ENCODE results near the gene SYNGR1. TPM values are rescaled to one million over a fixed set of nuclear protein-coding genes. Genes with fewer than 3 reads are reported as not detected.
"Not testable (repeated sequence)": the region's sequence is repeated elsewhere in the genome, so short reads cannot be mapped to it uniquely, and the experiment has no call there.

Gene SYNGR1
- total RNA-seq, 4 donors from 2014 or later, result 4.4 to 11.0 (median 9.9) TPM

- TF ChIP-seq, protein P1, sequence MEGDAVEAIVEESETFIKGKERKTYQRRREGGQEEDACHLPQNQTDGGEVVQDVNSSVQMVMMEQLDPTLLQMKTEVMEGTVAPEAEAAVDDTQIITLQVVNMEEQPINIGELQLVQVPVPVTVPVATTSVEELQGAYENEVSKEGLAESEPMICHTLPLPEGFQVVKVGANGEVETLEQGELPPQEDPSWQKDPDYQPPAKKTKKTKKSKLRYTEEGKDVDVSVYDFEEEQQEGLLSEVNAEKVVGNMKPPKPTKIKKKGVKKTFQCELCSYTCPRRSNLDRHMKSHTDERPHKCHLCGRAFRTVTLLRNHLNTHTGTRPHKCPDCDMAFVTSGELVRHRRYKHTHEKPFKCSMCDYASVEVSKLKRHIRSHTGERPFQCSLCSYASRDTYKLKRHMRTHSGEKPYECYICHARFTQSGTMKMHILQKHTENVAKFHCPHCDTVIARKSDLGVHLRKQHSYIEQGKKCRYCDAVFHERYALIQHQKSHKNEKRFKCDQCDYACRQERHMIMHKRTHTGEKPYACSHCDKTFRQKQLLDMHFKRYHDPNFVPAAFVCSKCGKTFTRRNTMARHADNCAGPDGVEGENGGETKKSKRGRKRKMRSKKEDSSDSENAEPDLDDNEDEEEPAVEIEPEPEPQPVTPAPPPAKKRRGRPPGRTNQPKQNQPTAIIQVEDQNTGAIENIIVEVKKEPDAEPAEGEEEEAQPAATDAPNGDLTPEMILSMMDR (IDR thresholded peaks at IDR 0.05), result no peak
- ATAC-seq (ENCODE audit: low FRiP score) (no peak), DNase-seq (ENCODE audit: low spot score) (no peak)
Measured at GRCh38 chr22:39317084-39317774, 32.6 kb upstream of the SYNGR1 start.

GRCh38 chr22:39317775-39318506 lies 31.9 kb upstream of the SYNGR1 start:
- ATAC-seq (ENCODE audit: low FRiP score), result no peak
- no peak for DNase-seq (ENCODE audit: low spot score)
- TF ChIP-seq, protein P1 (IDR thresholded peaks at IDR 0.05), result no peak

DNA sequence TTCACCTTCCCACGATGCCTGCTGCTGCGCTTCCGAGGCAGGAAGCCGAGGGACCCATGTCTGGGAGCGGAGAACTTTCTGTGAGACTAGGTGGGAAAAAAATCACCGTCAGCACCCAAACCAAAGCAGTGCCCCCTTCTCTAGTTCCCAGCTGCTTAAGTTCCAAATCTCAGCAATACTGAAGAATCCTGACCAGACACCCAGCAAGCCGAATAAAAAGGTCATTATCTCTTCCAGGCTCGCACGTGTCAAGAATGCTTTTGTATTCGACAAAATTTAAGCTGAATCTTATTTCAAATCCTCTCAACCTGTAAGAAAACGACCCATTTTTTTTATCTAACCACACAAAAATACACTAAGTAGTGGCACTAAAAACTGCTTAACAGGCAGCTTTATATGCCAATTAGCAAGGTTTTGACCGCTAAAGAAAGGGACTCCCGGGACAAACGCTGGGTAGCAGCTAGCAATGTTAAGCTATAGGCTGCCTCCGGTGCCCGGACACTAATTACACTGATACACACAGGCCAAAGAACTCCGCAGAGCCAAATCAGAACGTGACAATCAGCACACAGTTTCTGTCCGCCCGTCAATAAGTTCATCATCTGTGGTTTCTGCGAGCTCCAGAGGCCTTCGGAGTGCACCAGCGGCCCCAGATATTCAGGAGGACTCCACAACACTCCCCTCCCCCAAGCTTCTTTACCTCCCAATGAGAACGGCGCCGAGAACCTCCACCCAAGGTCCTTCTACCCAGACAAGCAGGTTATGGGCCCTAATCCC lies 31.1 kb upstream of the SYNGR1 start:
- ATAC-seq (ENCODE audit: low FRiP score), result peak; percentile 3
- TF ChIP-seq, protein P1 (IDR thresholded peaks at IDR 0.05), result no peak
- no peak for DNase-seq (ENCODE audit: low spot score)

DNA sequence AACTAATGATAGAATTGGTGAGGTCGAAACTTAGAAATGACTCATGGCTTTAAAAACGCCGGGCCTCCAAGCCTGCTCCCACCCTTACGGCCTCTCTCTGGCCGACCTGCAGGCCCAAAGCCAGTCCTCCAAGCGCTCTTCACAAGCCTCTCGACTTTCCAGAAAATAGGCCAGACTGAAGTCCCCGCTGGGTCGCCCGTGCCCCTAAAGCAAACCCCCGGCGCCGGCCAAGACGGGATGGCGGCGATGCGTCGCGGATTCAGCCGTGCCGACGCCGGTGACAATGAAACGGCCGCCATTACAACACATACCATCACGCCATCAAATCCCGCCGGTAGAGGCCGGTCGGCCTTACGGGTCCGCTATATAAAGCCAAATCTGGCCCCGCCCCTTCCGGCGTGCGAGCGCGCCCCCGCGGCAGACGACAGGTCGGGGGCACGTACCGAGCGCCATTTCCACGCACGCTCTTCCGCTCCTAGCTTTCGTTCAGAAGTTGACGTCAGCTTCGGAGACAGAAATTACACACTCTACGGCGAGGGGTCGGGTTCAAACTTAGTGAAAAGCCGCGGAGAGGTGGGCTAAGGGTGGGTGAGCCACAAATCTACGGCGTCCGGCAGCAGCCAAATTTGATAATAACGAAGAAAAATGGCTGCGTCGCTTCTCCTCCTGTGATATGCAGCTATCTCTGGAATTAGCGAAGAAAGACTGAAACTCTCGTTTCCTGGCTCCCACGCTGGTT lies 30.3 kb upstream of the SYNGR1 start, which contains the start of gene RPL3:
RPL3 (minus strand) TSS at position 340 of the 739 bp plus-strand sequence; CDS start at position 314, 26 bp downstream.
- ATAC-seq (ENCODE audit: low FRiP score) (peak; percentile 92), DNase-seq (ENCODE audit: low spot score) (peak; percentile 93)
- TF ChIP-seq, protein P1 (IDR thresholded peaks at IDR 0.05), result no peak

DNA sequence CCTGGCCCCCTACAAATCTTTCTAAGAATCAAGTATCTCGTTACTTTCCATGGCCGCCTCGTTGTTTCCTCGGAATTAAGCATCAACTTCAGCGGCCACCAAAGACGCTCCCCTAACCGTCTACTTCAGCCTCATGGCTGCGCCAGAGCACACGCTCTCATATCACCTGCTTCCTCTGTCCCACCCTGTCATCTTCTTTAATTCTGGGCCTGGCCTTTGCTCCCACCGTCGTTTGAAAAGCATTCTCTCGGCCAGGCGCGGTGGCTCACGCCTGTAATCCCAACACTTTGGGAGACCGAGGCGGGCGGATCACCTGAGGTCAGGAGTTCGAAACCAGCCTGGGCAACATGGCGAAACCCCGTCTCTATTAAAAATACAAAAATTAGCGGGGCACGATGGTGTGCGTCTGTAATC lies 29.2 kb upstream of the SYNGR1 start:
- ATAC-seq (ENCODE audit: low FRiP score); DNase-seq (ENCODE audit: low spot score): not testable (repeated sequence)

DNA sequence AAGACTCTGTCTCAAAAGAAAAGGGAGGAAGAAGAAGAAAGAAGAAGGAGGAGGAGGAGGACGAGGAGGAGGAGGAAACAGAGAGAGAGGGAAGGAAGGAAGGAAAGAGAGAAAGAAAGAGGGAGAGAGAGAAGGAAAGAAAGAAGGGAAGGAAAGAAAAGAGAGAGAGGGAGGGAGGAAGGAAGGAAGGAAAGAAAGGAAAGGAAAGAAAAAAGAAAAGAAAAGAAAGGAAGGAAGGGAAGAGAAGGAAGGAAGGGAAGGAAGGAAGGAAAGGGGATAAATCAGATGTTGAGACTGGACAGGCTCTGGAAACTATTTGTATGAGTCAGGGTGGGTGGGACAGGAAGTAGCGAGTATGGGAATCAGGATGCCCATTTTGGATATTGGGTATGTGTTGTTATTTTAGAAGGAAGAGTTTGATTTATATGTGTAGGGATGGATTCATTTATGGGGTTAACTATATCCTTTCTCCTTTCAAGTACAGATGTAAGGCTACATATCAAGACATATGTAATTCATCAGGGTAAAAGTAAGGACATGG lies 24.3 kb upstream of the SYNGR1 start:
- TF ChIP-seq, protein P1 (IDR thresholded peaks at IDR 0.05), result no peak
- DNase-seq (ENCODE audit: low spot score) (no peak), ATAC-seq (ENCODE audit: low FRiP score) (no peak)

All from omental fat pad (tissue), 4 donors.